ENCODE measurements around the gene FKBP1B.
"Not testable (repeated sequence)": the region's sequence is repeated elsewhere in the genome, so short reads cannot be mapped to it uniquely, and the experiment has no call there.

FKBP1B gene

DNA sequence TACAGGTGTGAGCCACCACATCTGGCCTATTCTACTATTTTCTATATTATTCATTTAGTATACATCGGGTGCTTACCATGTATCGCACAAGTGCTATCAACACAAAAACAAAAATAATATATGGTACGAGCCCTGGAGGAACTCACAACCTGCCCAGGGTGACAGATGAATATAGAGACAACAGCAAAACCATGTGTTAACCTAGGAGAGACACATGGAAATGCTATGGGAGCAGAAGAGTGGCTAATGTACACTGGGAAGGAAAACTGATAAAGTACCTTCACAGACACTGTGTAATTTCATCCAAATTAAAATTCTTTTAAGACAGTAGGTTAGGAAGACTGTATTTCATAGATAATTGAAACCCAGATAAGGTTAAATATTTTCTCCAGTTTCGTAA lies 22.7 kb downstream of the FKBP1B start:
- DNase-seq = no peak

DNA sequence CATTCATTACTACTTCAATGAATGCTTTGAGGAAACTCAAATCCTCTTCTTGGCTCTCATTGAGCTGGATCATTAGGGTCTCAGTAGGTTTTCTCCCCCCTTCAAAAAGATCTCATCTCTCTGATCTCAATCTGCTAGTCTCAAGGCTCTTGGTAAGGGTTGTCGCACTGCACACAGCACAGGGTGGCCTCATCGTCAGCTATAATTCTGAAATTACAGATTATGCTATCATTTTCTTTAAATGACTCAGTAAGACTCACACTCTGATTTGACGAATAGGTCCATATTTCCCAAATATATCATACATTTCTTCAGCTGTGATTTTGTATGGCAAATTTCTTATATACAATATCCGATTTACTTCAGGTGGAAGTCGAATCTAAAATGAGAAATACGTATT lies 24.3 kb downstream of the FKBP1B start:
- no peak for DNase-seq

- DNase-seq = no peak
Observed at GRCh38 chr2:24075259-24075658, 25.7 kb downstream of the FKBP1B start.

DNA sequence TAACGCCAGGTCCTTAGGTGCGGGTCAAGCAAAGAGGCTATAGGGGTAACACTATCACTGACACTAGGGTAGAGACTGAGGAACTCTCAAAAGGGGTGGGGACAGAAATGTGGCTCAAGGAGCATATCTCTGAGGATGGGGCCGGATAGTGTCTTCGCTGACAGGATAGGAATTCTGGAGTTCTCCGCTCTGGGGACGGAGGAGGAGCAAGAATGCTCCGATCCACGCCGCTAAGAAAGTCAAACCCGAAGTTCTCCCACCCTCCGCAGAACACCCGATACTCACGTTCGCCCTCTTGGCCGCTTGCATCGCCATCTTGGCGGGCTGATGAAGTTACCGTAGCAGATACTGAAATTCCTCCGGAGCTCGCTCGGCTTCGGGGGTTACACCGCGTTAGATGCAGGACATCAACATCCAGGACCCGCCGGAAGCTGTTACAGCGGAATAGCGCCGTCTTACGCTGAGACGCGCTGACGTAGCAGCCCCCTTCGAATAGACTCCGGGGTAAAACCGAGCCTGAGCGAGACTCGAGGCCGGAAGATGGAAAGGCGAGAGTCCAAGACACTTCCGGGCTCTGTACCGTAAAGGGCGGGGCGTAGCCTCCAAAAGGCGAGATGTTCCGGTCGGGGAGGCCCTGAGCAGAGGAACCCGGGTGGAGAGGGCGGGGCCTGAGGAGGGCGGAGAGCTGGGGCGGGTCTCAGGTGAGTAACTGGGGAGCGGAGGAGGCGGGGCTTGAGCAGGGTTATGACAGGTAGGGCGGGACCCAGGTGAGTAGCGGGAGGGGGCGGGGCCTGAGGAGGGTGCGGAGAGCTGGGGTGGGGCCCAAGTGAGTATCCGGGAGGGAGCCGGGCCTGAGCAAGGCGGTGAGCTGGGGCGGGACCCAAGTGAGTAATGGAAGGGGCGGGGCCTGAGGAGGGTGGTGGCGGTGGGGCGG lies 26.6 kb downstream of the FKBP1B start, which contains the start of gene SF3B6:
Gene SF3B6, minus strand, starts transcription at position 412 of the 934 bp plus-strand sequence. Its CDS starts 97 bp downstream, at position 315.
- peak; percentile 100 for DNase-seq

DNA sequence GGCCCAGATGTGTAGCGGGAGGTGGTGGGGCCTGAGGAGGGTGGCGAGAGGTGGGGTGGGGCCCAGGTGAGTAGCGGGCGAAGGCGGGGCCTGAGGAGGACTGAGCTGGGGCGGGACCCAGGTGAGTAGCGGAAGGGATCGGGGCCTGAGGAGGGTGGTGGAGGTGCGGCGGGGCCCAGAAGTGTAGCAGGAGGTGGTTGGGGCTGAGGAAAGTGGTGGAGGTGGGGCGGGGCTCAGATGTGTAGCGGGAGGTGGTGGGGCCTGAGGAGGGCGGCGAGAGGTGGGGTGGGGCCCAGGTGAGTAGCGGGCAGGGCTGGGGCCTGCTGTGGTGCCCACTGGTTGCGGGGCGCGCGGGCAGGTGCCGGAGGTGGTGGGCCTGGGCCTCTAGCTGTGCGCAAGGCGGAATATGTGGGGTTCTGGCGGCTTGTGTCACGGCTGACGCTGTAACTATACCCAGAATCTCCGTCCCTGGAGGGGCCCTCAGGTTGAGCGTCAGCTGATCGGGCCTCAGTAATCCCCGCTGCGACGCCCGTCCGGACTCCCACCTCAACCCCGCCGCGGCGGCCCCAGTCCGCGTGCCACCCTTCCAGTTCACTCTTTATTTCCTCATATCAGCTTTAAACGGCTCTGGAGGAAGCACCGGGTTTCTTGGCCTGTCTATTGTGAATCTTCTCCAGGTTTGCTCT lies 27.5 kb downstream of the FKBP1B start:
- DNase-seq = no peak

DNA sequence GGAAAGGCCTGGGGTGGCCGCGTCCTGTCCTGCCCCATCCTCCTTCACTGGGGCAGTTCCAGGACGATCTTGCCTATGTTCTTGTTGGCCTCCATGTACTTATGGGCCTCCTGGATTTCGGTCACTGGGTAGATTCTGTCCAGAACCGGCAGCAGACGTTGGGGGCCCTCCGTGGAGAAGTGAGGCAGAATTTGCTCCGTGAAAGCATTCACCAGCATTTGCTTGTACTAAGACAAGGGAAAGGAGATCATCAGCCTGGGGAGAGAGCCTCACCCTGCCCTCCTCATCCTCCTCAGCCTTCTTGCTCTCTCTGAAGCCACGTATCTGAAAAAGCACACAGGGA lies 28.0 kb downstream of the FKBP1B start:
- no peak for DNase-seq

DNA sequence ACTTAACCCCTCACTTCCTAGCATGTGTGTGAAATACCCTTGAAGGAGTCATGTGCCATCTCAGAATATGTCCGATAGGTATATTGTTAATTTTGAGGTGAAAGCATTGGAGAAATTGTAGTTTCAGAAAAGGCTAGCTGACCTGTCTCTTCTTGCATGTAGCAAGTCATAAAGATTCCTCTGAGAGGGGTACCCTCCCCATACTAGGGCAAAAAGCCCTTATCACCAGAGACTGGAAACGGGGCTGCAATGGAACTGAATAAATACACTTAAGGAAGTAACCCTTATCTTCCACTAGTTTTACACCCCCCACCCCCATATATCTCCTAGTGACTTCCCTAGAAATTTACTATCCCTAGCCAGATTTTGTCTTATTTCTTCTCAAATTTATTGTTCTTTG lies 28.3 kb downstream of the FKBP1B start:
- no peak for DNase-seq

- DNase-seq = no peak
Observed at GRCh38 chr2:24080701-24081100, 31.2 kb downstream of the FKBP1B start.

DNA sequence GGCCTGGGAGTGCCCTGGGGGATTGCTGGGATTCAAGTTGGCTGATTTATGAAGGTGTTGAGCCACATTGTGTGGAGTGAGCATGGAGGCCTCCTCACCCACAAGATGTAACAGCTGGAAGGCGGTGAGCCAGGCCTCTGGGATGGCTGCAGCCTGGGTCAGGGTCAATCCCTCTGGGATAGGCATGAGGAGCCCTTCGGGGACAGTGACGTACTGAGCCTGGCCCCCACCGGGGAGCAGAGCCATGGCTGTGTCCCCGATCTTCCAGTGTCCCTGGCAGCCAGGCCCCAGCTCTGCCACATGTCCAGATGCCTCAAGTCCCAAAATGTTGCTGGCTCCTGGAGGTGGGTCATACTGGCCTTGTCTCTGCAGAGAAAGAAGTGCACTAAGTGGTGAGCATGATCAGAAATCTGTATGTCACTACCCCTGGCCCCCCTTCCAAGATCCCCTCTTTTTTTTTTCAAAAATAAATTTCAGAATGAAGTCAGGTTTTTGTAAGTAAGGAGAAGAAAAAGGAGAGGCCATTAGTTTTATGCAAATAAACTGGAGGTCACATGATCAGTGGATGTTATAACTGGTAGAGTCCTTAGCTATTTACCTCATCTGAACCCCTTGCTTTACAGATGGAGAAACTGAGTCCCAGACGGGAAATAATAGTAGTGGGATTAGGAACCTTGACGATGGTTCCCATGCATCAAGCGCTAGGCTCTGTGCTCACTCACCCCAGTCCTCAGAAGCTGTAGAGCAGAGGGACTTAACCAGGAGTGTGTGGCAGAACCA lies 33.4 kb downstream of the FKBP1B start:
- no peak for DNase-seq

GRCh38 chr2:24083567-24084385 lies 34.2 kb downstream of the FKBP1B start:
- peak; percentile 96 for DNase-seq

GRCh38 chr2:24084386-24085199 lies 35.1 kb downstream of the FKBP1B start, which contains the start of gene TP53I3:
Gene TP53I3, minus strand, starts transcription at chr2:24084834. Its CDS starts 508 bp downstream, at chr2:24084326.
- peak; percentile 91 for DNase-seq

DNA sequence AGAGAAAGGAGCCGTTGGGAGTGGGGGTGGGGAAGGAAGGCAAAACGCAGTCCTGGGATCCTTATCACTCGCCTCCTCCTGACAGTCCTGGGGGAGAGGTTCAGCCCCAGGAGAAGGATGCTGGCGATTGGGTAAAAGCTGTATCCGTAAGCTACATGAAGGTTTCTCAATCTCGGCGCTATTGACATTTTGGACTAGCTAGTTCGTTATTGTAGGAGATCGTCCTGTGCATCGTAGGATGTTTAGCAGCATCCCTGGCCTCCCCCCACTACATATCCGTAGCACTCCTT lies 35.6 kb downstream of the FKBP1B start:
- no peak for DNase-seq

GRCh38 chr2:24086241-24086640 lies 36.7 kb downstream of the FKBP1B start:
- DNase-seq = no peak

DNA sequence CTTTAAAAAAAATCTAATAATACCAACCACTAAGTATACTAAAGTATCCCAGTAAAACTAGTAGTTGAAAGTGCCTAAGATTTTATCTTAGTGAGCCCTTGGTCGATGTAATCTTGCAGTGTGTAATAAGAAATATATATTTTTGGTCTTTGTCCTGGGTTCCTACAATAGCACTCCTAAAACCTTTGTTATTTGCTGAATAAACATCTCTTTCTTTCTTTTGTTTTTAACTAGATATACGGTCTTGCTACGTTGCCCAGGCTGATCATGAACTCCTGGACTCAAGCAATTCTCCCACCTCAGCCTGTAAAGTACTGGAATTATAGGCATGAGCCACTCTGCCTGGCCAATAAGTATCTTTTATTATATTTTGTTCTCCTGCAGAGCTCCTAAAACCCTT lies 37.5 kb downstream of the FKBP1B start:
- no peak for DNase-seq

DNA sequence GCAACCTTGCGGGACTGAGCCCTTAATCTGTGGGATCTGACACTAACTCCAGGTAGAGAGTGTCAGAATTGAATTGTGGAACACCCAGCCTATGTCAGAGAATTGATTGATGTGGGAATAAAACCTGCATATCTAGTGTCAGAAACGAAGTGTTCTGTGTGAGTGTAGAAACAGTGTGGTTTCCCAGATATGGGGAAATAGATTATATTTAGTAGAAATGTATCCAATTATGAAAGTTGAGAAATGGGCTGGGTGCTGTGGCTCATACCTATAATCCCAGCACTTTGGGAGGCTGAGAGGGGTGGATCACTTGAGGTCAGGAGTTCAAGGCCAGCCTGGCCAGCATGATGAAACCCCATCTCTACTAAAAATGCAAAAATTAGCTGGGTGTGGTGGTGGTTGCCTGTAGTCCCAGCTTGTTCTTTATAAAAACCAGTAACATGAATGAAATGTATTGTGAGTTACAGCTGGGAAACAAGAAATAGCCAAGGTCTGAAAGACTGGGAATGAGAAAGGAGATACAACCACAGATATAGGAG lies 39.3 kb downstream of the FKBP1B start:
- no peak for DNase-seq

DNA sequence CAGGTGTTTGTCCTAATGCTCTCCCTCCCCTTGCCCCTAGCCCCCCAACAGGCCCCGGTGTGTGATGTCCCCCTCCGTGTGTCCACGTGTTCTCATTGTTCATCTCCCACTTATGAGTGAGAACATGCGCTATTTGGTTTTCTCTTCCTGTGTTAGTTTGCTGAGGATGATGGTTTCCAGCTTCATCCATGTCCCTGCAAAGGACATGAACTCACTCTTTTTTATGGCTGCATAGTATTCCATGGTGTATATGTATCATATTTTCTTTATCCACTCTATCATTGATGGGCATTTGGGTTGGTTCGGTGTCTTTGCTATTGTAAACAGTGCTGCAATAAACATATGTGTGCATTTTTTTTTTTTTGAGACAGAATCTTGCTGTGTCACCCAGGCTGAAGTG lies 43.7 kb downstream of the FKBP1B start:
- DNase-seq = not testable (repeated sequence)

DNA sequence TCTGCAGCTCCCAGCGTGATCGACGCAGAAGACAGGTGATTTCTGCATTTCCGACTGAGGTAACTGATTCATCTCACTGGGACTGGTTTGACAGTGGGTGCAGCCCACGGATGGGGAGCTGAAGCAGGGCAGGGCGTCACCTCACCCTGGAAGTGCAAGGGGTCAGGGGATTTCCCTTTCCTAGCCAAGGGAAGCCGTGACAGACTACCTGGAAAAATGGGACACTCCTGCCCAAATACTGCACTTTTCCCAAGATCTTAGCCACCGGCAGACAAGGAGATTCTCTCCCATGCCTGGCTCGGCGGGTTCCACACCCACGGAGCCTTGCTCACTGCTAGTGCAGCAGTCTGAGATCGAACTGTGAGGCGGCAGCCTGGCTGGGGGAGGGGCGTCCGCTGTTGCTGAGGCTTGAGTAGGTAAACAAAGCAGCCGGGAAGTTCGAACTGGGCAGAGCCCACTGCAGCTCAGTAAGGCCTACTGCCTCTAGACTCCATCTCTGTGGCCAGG lies 45.7 kb downstream of the FKBP1B start:
- DNase-seq = not testable (repeated sequence)

DNA sequence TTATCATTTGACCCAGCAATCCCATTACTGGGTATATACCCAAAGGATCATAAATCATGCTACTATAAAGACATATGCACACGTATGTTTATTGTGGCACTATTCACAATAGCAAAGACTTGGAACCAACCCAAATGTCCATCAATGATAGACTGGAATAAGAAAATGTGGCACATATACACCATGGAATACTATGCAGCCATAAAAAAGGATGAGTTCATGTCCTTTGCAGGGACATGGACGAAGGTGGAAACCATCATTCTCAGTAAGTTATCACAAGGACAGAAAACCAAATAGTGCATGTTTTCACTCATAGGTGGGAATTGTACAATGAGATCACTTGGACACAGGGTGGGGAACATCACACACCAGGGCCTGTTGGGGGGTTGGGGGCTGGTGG lies 51.2 kb downstream of the FKBP1B start:
- not testable (repeated sequence) for DNase-seq

GRCh38 chr2:24101992-24102391 lies 52.5 kb downstream of the FKBP1B start:
- no peak for DNase-seq

GRCh38 chr2:24102677-24103076 lies 53.1 kb downstream of the FKBP1B start:
- DNase-seq = no peak

- peak; percentile 32 for DNase-seq
Observed at GRCh38 chr2:24104110-24104650, 54.6 kb downstream of the FKBP1B start.

Data from NCI-H146 (cell line).